CD14-positive monocyte (primary cell): Measurements from ENCODE around the gene GRID1. TPM values are rescaled to one million over a fixed set of nuclear protein-coding genes. Genes with fewer than 3 reads are reported as not detected.

Experiments used
- DNase-seq, 3 donors: peaks; one replicate each; pipeline ENCODE4 v3.0.0-alpha.2; 2011 to 2022
- H2AFZ ChIP-seq: 2 replicates; pipeline ENCODE4 v1.6.0; 2012; ENCODE audit warnings: mild to moderate bottlenecking, low read depth, low read length, inconsistent platforms; ENCODE audit not compliant: insufficient read depth, poor library complexity, severe bottlenecking
- H3K27ac ChIP-seq, 2 donors: 1 replicate in 1 of 2; 2 replicates in 1 of 2; pipeline ENCODE4 v1.5.1; 2012 to 2013; ENCODE audit warnings: low read length in 2 of 2, control low read depth in 1 of 2, inconsistent platforms in 1 of 2, low read depth in 1 of 2, mild to moderate bottlenecking in 1 of 2
- H3K27me3 ChIP-seq, 2 donors: one replicate each; pipeline versions ENCODE4 v1.6.0 to v1.6.1; 2011 to 2013; ENCODE audit warnings: low read length in 2 of 2; ENCODE audit not compliant: control insufficient read depth in 2 of 2, insufficient read depth in 2 of 2
- H3K36me3 ChIP-seq, 2 donors: replicated peaks in 1 of 2; 1 replicate in 1 of 2; 2 replicates in 1 of 2; pipeline versions ENCODE4 v1.5.1 to v1.6.1; 2012 to 2013; ENCODE audit warnings: low read length in 2 of 2, control low read depth in 1 of 2, inconsistent platforms in 1 of 2, mild to moderate bottlenecking in 1 of 2; ENCODE audit not compliant: insufficient read depth in 2 of 2, control insufficient read depth in 1 of 2
- H3K4me1 ChIP-seq, 2 donors: 1 replicate in 1 of 2; 2 replicates in 1 of 2; pipeline versions ENCODE4 v1.5.1 to v1.6.1; 2012 to 2013; ENCODE audit warnings: low read length in 2 of 2, control low read depth in 1 of 2, inconsistent platforms in 1 of 2, mild to moderate bottlenecking in 1 of 2, moderate library complexity in 1 of 2; ENCODE audit not compliant: insufficient read depth in 2 of 2, control insufficient read depth in 1 of 2
- H3K4me2 ChIP-seq: replicated peaks from 2 replicates; pipeline ENCODE3; 2012; ENCODE audit warnings: low read length, moderate library complexity, mild to moderate bottlenecking; ENCODE audit not compliant: poor library complexity, severe bottlenecking; ENCODE audit errors: extremely low read depth
- H3K4me3 ChIP-seq, 3 experiments: fragments of 200-600 bp in 1 of 3; sonication (generic) in 1 of 3; replicated peaks in 1 of 3; 1 replicate in 2 of 3; 2 replicates in 1 of 3; pipeline ENCODE4 v1.5.1; 2011 to 2013; ENCODE audit warnings: low read length in 3 of 3, mild to moderate bottlenecking in 3 of 3, control low read depth in 2 of 3, low read depth in 2 of 3, inconsistent platforms in 1 of 3, moderate library complexity in 1 of 3
- H3K79me2 ChIP-seq: 2 replicates; pipeline ENCODE4 v1.6.0; 2012; ENCODE audit warnings: mild to moderate bottlenecking, control low read depth, inconsistent platforms, low read length, moderate library complexity; ENCODE audit not compliant: insufficient read depth
- H3K9ac ChIP-seq: 2 replicates; pipeline ENCODE4 v1.6.0; 2017; ENCODE audit warnings: low read length, mild to moderate bottlenecking; ENCODE audit not compliant: insufficient read depth, poor library complexity, severe bottlenecking
- H3K9me3 ChIP-seq, 2 donors: replicated peaks in 1 of 2; 1 replicate in 1 of 2; 2 replicates in 1 of 2; pipeline versions ENCODE4 v1.5.1 to v1.6.1; 2012 to 2013; ENCODE audit warnings: low read length in 2 of 2, control low read depth in 1 of 2; ENCODE audit not compliant: control insufficient read depth in 1 of 2, insufficient read depth in 1 of 2
- H4K20me1 ChIP-seq: 2 replicates; pipeline ENCODE4 v1.6.0; 2012; ENCODE audit warnings: mild to moderate bottlenecking, low read length, control low read depth, moderate library complexity; ENCODE audit not compliant: insufficient read depth
- H3K27ac Mint-ChIP-seq, 7 donors: one replicate each; pipeline ENCODE4 v1.8.0; 2020; ENCODE audit warnings: mild to moderate bottlenecking in 7 of 7, mixed read lengths in 7 of 7, moderate library complexity in 6 of 7, inconsistent platforms in 2 of 7
- H3K27me3 Mint-ChIP-seq, 3 donors: one replicate each; pipeline ENCODE4 v1.8.0; 2021 to 2022; ENCODE audit warnings: low read depth in 3 of 3, mild to moderate bottlenecking in 3 of 3, mixed read lengths in 3 of 3, moderate library complexity in 3 of 3, inconsistent platforms in 1 of 3
- H3K36me3 Mint-ChIP-seq, 2 donors: one replicate each; pipeline ENCODE4 v1.8.0; 2020; ENCODE audit warnings: mixed read lengths in 2 of 2, inconsistent platforms in 1 of 2, mild to moderate bottlenecking in 1 of 2
- H3K4me1 Mint-ChIP-seq: one replicate; pipeline ENCODE4 v1.8.0; 2020; ENCODE audit warnings: mild to moderate bottlenecking, mixed read lengths
- H3K4me3 Mint-ChIP-seq, 2 donors: one replicate each; pipeline ENCODE4 v1.8.0; 2020; ENCODE audit warnings: mild to moderate bottlenecking in 2 of 2, mixed read lengths in 2 of 2, moderate library complexity in 1 of 2
- H3K9me3 Mint-ChIP-seq, 7 donors: one replicate each; pipeline ENCODE4 v1.8.0; 2020 to 2022; ENCODE audit warnings: mixed read lengths in 7 of 7, mild to moderate bottlenecking in 6 of 7, moderate library complexity in 6 of 7, inconsistent platforms in 2 of 7
- CTCF ChIP-seq: fragments of 200-600 bp; IDR thresholded peaks from one replicate; pipeline ENCODE4 v1.8.0; 2022; ENCODE audit warnings: antibody characterized with exemption, mild to moderate bottlenecking
- WGBS: methylation state at CpG from one replicate; pipeline ENCODE4 v1.1.5; 2013; ENCODE audit warnings: missing lambda C conversion rate; ENCODE audit not compliant: insufficient coverage; 5-methylcytosine and 5-hydroxymethylcytosine counted together
- intact Hi-C, 2 donors: fragments of 100-400 bp; cut with micrococcal nuclease; formaldehyde crosslinking; loops; one replicate each; pipeline versions ENCODE4 v1.15.0 to v1.15.1; 2023
- polyA plus RNA-seq, 3 donors: library from polyadenylated mRNA; depleted of rRNA in 1 of 3; unstranded in 2 of 3; stranded (reverse) in 1 of 3; fragments of 300-500 nt in 2 of 3; fragments of >200 nt in 1 of 3; fragmentation: Illumina TruSeq in 2 of 3; gene quantifications; 1 replicate in 2 of 3; 2 replicates in 1 of 3; pipeline ENCODE4 v1.2.3, GENCODE V29; 2012 to 2021

The GRID1 gene
- polyA plus RNA-seq, 3 donors = not detected

- intact Hi-C loops = no loop called here
- H3K27ac Mint-ChIP-seq = peak overlapping the region in 1 of 7 donors; percentile 34
- no peaks in the 10 kb centered on the region for H4K20me1 ChIP-seq
- H3K36me3 ChIP-seq = no peaks in the 10 kb centered on the region
- H3K27me3 Mint-ChIP-seq = peaks cover 0 to 1% (median 0%) of the 10 kb centered on the region in 3 donors
- H3K79me2 ChIP-seq = no peaks in the 10 kb centered on the region
- H3K4me3 ChIP-seq = no peak overlapping the region
- no peak overlapping the region for H3K4me3 Mint-ChIP-seq
- peaks cover 4 to 22% (median 6%) of the 10 kb centered on the region in 7 donors for H3K9me3 Mint-ChIP-seq
- H3K4me2 ChIP-seq = no peak overlapping the region
- no peaks in the 10 kb centered on the region for H3K4me1 Mint-ChIP-seq
- no peaks in the 10 kb centered on the region for H3K4me1 ChIP-seq
- no peaks in the 10 kb centered on the region for H3K36me3 Mint-ChIP-seq
- TF ChIP-seq CTCF = no peak
- no peak overlapping the region for H3K27ac ChIP-seq
- no peak overlapping the region for H3K9ac ChIP-seq
- DNase-seq = no peak
- H2AFZ ChIP-seq = no peak overlapping the region
- WGBS = 89% methylated on average over 4 of the region's 4 CpGs
- no peaks in the 10 kb centered on the region for H3K27me3 ChIP-seq
- H3K9me3 ChIP-seq = peaks cover 5 to 10% of the 10 kb centered on the region in 2 donors
Observed at GRCh38 chr10:85826377-85826776, 540.2 kb downstream of the GRID1 start.

GRCh38 chr10:85811405-85811804 lies 555.2 kb downstream of the GRID1 start:
- Histone ChIP-seq H3K27me3 (no peaks in the 10 kb centered on the region), H3K4me3 (no peak overlapping the region), H3K36me3 (no peaks in the 10 kb centered on the region), H3K79me2 (no peaks in the 10 kb centered on the region), H3K9ac (no peak overlapping the region), H3K4me1 (no peaks in the 10 kb centered on the region), H2AFZ (no peak overlapping the region), H4K20me1 (no peaks in the 10 kb centered on the region), H3K9me3 (peaks cover 14 to 16% of the 10 kb centered on the region in 2 donors), H3K27ac (no peak overlapping the region), H3K4me2 (no peak overlapping the region)
- intact Hi-C loops = no loop called here
- Mint-ChIP-seq H3K27ac (no peak overlapping the region), H3K4me1 (no peaks in the 10 kb centered on the region), H3K27me3 (peaks cover 0 to 2% (median 0%) of the 10 kb centered on the region in 3 donors), H3K9me3 (peaks cover 5 to 15% (median 9%) of the 10 kb centered on the region in 7 donors), H3K36me3 (no peaks in the 10 kb centered on the region), H3K4me3 (no peak overlapping the region)
- DNase-seq = no peak
- no CpG with 5 or more reads among the region's 2 CpGs for WGBS
- no peak for TF ChIP-seq CTCF
